C1 segment of cervical spinal cord (tissue), 14 donors: ENCODE results near the gene PLK5.
"Not testable (repeated sequence)": the region's sequence is repeated elsewhere in the genome, so short reads cannot be mapped to it uniquely, and the experiment has no call there.

Experiments
- DNase-seq, 14 donors: peaks; one replicate each; lab custom pipeline; 2025; lab: John Stamatoyannopoulos, UW

PLK5 gene

GRCh38 chr19:1507763-1508506 lies 15.9 kb upstream of the PLK5 start:
- peak; percentile 70 to 98 (median 90) for DNase-seq

GRCh38 chr19:1508507-1508856 lies 15.4 kb upstream of the PLK5 start:
- DNase-seq = no peak

GRCh38 chr19:1509602-1510441 lies 14.1 kb upstream of the PLK5 start:
- DNase-seq = no peak

- no peak for DNase-seq
Measured at GRCh38 chr19:1510442-1510806, 13.5 kb upstream of the PLK5 start.

- DNase-seq = no peak
Measured at GRCh38 chr19:1510807-1511206, 13.1 kb upstream of the PLK5 start.

DNA sequence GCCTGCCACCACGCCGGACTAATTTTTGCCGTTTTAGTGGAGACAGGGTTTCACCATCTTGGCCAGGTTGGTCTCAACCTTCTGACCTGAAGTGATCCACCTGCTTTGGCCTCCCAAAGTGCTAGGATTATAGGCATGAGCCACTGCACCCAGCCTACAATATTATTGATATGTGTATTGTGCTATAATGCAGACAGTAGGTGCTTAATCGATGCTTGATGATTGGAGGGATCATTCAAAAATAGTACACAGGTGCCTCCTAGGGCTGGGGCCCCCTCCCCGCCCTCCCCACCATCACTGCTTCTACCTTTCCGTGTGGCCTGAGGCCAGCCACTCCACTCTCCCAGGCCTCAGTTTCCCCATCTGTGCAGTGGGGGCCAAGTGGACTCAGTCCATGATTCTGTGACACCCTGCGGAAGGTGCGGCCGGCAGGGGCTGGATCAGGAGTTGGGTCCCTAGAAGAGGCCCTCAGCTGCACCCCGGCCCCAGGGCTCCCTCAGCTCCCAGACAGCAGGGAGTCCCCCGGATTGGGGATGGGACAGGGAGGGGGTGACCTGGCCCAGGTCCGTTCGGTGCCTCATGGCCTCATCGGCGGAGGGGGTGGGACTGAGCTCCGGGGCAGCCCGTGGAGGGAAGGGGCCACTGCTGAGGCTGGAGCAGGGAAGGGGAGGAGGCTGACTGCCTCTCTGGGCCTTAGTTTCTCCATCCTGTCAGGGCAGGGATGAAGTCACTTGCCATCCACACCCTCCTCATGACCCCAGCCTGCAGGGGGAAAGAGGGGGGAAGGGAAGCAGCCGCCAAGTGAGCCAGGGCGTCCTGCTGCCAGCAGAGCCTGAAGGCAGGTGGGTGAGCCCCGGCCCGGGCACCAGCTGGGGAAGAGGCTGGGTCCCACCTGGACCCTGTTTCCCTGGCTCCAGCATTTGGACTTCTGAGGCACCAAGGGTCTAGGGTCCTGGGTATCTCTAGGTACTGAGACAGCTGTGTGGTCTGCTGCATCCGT lies 12.3 kb upstream of the PLK5 start:
- no peak for DNase-seq

DNA sequence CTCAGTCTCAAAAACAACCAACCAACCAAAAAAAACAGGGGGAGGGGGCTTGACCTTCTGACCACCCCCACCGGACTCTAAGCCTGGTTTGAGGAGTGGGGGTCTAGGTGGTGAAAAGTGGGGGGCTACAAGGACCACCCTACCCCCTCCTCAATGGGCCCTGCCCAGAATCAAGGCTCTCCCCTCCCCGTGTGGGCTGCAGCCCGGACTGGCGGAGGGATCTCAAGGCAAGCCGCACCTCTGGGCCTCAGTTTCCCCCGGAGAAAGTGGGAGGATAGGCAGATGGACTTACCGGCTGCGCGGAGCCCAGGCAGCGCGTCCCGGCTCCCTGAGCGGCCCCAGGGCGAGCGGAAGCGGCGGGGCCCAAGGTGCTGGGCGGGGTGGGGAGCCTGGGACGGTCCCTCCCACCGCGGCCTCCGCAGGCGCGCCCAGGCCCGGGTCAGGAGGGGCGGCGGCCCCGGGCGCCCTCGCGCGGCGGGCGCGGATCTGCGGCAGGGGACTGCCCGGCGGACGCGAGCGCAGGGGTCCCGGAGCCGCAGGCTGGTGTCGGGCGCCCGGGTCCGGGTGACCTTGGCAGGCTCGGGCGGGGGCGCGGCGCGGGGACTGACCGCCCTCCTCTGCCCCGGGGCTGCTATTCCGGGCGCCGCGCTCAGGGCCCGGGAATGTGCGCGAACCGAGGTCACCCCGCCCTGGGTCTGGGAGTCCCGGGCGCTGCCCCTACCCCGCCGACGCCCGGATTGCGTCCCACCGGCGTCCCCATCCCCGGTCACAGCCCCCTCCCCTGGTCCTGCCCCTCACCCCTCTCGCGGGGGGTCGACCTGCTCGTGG lies 11.0 kb upstream of the PLK5 start, which contains the start of gene ADAMTSL5:
Gene ADAMTSL5, minus strand, starts transcription at position 349 of the 828 bp plus-strand sequence. CDS start 2,076 bp downstream, outside the sequence.
- DNase-seq = no peak

DNA sequence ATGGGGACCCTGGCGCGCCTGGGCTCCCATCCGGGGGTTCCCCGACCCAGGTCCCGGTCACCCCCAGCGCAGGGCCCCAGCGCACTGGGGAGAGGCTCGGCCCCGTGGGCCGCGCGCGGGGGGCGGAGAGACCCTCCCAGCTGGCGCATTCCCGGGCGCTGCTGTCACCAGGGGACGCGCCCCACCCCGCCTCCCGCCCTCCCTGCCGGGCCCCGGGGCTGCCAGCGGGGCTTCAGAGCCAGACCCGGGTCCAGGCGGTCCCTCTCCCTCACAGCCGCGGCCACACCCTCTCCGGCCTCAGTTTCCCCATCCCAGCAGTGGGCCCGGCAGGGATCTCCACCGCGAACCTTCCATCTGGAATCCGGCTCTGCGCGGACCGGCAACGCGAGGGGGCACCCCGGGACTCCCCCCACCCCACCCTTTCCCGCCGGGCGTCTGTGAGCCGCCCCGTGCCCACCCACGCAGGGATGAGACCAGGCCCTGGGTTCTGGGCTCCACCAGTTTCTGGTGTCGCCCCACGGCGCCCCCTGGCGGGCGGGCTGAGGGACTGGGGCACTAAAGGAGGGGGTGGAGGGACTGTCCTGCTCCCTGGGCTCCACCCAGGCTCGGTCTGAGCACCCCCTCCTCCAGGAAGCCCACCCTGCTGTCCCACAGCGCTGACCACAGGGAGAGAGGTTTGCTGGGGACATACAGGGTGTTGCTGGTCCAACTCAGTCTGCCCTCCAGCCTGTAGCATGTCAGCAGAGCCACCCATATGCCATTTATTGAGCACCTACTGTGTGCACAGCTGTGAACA lies 10.2 kb upstream of the PLK5 start:
- DNase-seq = no peak

- no peak for DNase-seq
Measured at GRCh38 chr19:1514295-1514661, 9.6 kb upstream of the PLK5 start.

- no peak for DNase-seq
Measured at GRCh38 chr19:1514986-1515721, 8.7 kb upstream of the PLK5 start.

DNA sequence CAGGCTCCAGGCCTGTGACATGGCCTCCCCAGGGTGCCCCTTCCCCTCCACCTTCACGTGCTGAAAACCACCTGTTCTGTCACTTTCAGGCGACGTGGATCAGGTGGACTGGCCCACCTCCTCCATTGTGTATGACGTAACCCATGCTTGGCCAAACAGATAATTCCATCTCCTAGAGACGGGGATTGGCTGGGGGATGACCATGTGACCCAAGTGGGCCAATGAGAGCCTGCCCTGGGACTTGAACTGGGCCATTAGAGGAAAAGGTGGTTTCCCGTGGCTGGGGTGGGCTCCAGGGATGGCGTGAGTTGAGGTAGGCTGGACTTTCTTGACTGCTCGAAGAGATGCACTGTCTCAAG lies 7.5 kb upstream of the PLK5 start:
- no peak for DNase-seq

DNA sequence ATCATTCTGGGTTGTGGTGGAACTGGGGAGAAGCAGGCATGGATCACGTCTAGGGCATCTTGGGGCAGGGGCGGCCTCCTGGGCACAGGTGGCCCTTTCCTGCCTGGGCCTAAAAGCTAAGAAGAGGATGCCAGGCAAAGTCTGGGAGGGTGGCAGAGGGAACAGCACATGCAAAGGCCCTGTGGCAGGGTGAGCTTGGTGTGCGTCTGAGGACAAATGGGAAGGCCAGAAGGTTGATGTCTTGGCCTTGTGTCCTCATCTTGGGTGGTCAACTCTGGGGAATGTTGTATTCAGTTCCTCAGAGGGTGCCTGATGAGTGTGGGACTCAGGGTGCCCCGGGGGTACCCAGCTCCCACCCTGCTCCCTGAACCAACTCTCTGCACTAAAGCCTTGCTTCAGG lies 5.4 kb upstream of the PLK5 start:
- DNase-seq = no peak

GRCh38 chr19:1519802-1520201 lies 4.1 kb upstream of the PLK5 start:
- DNase-seq = not testable (repeated sequence)

- DNase-seq = no peak
Measured at GRCh38 chr19:1520203-1520780, 3.6 kb upstream of the PLK5 start.

DNA sequence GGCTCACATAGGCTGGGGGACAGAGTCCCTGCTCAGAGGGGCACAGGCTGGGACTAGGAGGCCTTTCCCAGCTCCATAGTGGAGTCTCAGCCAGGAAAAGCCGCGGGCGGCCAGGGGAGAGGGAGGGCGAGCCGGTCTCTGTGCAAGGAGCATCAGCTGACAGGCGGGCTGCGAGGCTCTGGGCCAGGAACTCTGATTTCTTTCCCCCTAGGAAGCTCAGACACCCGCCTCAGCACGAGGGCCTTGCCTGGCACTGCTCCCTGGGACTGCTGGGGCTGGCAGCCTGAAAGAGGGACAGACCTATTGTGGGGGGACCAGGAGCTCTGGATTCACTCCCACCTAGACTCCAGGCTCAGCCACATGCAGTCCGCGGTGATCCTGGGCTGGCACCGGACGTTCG lies 2.2 kb upstream of the PLK5 start:
- DNase-seq = peak in 11 of 14 donors; percentile 4 to 88 (median 53)

DNA sequence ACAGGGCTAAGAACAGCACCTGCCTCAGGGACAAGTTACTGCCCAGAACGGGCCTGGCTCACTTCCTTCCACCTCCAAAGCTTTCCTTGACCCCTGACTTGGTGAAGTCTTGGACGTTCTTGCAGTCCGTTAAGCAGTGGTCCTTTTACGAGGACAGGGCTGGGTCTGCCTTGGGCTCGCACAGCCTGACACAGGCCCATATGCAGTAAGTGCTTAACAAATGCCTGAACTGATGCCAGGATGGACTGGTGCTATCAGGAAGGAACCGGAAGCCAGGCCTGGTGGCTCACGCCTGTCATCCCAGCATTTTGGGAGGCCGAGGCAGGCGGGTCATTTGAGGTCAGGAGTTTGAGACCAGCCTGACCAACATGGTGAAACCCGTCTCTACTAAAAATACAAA lies 1.8 kb upstream of the PLK5 start:
- no peak for DNase-seq

GRCh38 chr19:1522838-1523237 lies 1.0 kb upstream of the PLK5 start:
- DNase-seq = peak in 1 of 14 donors; percentile 79

- no peak for DNase-seq
Measured at GRCh38 chr19:1524287-1524971, 552 bp downstream of the PLK5 start.

DNA sequence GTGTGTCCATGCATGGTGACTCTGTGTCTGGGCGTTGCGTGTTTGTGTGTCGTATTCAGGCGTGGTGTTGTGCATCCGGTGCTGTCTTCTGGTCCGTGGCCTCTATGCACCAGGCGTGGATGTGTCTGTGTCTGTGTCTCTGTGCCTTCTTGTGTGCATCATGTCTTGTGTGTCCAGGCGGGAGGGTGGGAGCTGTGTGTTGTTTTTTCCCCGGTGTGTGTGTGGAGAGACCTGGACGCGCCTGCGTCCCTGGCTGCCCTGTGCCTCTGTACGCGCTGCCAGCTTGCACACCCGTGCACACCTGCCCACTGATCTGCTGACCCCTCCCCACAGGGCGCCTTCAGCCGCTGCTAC lies 1.1 kb downstream of the PLK5 start:
- DNase-seq = no peak
